CD4-positive, alpha-beta T cell treated with Interleukin-17A for 1 hour (primary cell): ENCODE measurements around the gene LONRF3.
"Not testable (repeated sequence)": the region's sequence is repeated elsewhere in the genome, so short reads cannot be mapped to it uniquely, and the experiment has no call there.

ENCODE experiments used
- DNase-seq: peaks from one replicate; pipeline ENCODE4 v3.0.0-alpha.2; 2020

Gene LONRF3

GRCh38 chrX:118989886-118990285 is 15.5 kb downstream of the LONRF3 start:
- DNase-seq: no peak

GRCh38 chrX:118990512-118991227 is 16.3 kb downstream of the LONRF3 start:
- DNase-seq: no peak

- peak; percentile 35 for DNase-seq
These were observed 18.2 kb downstream of the LONRF3 start for GRCh38 chrX:118992441-118993121.

- DNase-seq: no peak
These were observed 29.0 kb downstream of the LONRF3 start for GRCh38 chrX:119003462-119003861.

GRCh38 chrX:119004920-119005524 is 30.6 kb downstream of the LONRF3 start:
- DNase-seq: peak; percentile 47

- DNase-seq: no peak
These were observed 32.9 kb downstream of the LONRF3 start for GRCh38 chrX:119007189-119007770.

- peak; percentile 21 for DNase-seq
These were observed 33.8 kb downstream of the LONRF3 start for GRCh38 chrX:119008110-119008744.

- no peak for DNase-seq
These were observed 34.7 kb downstream of the LONRF3 start for GRCh38 chrX:119009071-119009470.

GRCh38 chrX:119010491-119010890 is 36.1 kb downstream of the LONRF3 start:
- DNase-seq: no peak

- DNase-seq: no peak
These were observed 38.7 kb downstream of the LONRF3 start for GRCh38 chrX:119013164-119013563.

- DNase-seq: peak; percentile 27
These were observed 41.2 kb downstream of the LONRF3 start for GRCh38 chrX:119015407-119016237.

GRCh38 chrX:119017077-119017476 is 42.7 kb downstream of the LONRF3 start:
- no peak for DNase-seq

GRCh38 chrX:119025900-119026299 is 51.5 kb downstream of the LONRF3 start:
- DNase-seq: no peak

GRCh38 chrX:119026344-119026743 is 51.9 kb downstream of the LONRF3 start:
- not testable (repeated sequence) for DNase-seq

GRCh38 chrX:119027960-119028732 is 53.7 kb downstream of the LONRF3 start:
- DNase-seq: not testable (repeated sequence)

GRCh38 chrX:119028733-119029330 is 54.4 kb downstream of the LONRF3 start:
- DNase-seq: no peak

- DNase-seq: not testable (repeated sequence)
These were observed 55.2 kb downstream of the LONRF3 start for GRCh38 chrX:119029656-119030055.

- DNase-seq: no peak
These were observed 56.6 kb downstream of the LONRF3 start for GRCh38 chrX:119030990-119031389.

- no peak for DNase-seq
These were observed 62.0 kb downstream of the LONRF3 start for GRCh38 chrX:119036107-119037029.

- DNase-seq: no peak
These were observed 66.0 kb downstream of the LONRF3 start for GRCh38 chrX:119040432-119040831.
